ENCODE measurements around the gene SPDYE5.
A peak's percentile ranks its signal among the peaks of the same experiment; 100 is the strongest.
"Not testable (repeated sequence)": the region's sequence is repeated elsewhere in the genome, so short reads cannot be mapped to it uniquely, and the experiment has no call there.

The SPDYE5 gene

GRCh38 chr7:75492020-75492419, at the start of gene SPDYE5:
TSS of gene SPDYE5 (plus strand) at chr7:75492320. CDS start at chr7:75494048, 1,728 bp downstream.
- DNase-seq (ENCODE audit: low spot score): not testable (repeated sequence)

GRCh38 chr7:75442465-75443111, 49.5 kb upstream of the SPDYE5 start:
- not testable (repeated sequence) for DNase-seq (ENCODE audit: low spot score)

GRCh38 chr7:75449946-75450345, 42.2 kb upstream of the SPDYE5 start:
- not testable (repeated sequence) for DNase-seq (ENCODE audit: low spot score)

GRCh38 chr7:75452494-75452955, 39.6 kb upstream of the SPDYE5 start:
- not testable (repeated sequence) for DNase-seq (ENCODE audit: low spot score)

- DNase-seq (ENCODE audit: low spot score): not testable (repeated sequence)
Observed at GRCh38 chr7:75456403-75456802, 35.7 kb upstream of the SPDYE5 start.

- not testable (repeated sequence) for DNase-seq (ENCODE audit: low spot score)
Observed at GRCh38 chr7:75458034-75458433, 34.1 kb upstream of the SPDYE5 start.

GRCh38 chr7:75460541-75460940, 31.6 kb upstream of the SPDYE5 start:
- not testable (repeated sequence) for DNase-seq (ENCODE audit: low spot score)

GRCh38 chr7:75470166-75470565, 22.0 kb upstream of the SPDYE5 start:
- not testable (repeated sequence) for DNase-seq (ENCODE audit: low spot score)

GRCh38 chr7:75477457-75477856, 14.7 kb upstream of the SPDYE5 start:
- not testable (repeated sequence) for DNase-seq (ENCODE audit: low spot score)

- not testable (repeated sequence) for DNase-seq (ENCODE audit: low spot score)
Observed at GRCh38 chr7:75480313-75480712, 11.8 kb upstream of the SPDYE5 start.

GRCh38 chr7:75485355-75485978, 6.7 kb upstream of the SPDYE5 start:
- DNase-seq (ENCODE audit: low spot score): not testable (repeated sequence)

GRCh38 chr7:75485979-75486643, 6.0 kb upstream of the SPDYE5 start, which contains the start of gene POM121C:
TSS of gene POM121C (minus strand) at chr7:75486299. CDS start at chr7:75441496, 44,803 bp downstream.
- peak; percentile 87 for DNase-seq (ENCODE audit: low spot score)

- not testable (repeated sequence) for DNase-seq (ENCODE audit: low spot score)
Observed at GRCh38 chr7:75509033-75509432, 16.9 kb downstream of the SPDYE5 start.

GRCh38 chr7:75518842-75519241, 26.7 kb downstream of the SPDYE5 start:
- not testable (repeated sequence) for DNase-seq (ENCODE audit: low spot score)

- not testable (repeated sequence) for DNase-seq (ENCODE audit: low spot score)
Observed at GRCh38 chr7:75521727-75522126, 29.6 kb downstream of the SPDYE5 start.

- DNase-seq (ENCODE audit: low spot score): not testable (repeated sequence)
Observed at GRCh38 chr7:75527224-75527722, 35.2 kb downstream of the SPDYE5 start.

- DNase-seq (ENCODE audit: low spot score): no peak
Observed at GRCh38 chr7:75531359-75531821, 39.3 kb downstream of the SPDYE5 start.

GRCh38 chr7:75532639-75533038, 40.5 kb downstream of the SPDYE5 start:
- DNase-seq (ENCODE audit: low spot score): no peak

GRCh38 chr7:75533926-75534325, 41.8 kb downstream of the SPDYE5 start:
- DNase-seq (ENCODE audit: low spot score): no peak

GRCh38 chr7:75534727-75535307, 42.7 kb downstream of the SPDYE5 start:
- peak; percentile 57 for DNase-seq (ENCODE audit: low spot score)

- no peak for DNase-seq (ENCODE audit: low spot score)
Observed at GRCh38 chr7:75536491-75536890, 44.4 kb downstream of the SPDYE5 start.

- DNase-seq (ENCODE audit: low spot score): no peak
Observed at GRCh38 chr7:75536940-75537538, 44.9 kb downstream of the SPDYE5 start.

All from AG08396 (cell line).